ENCODE results near the gene NEK10. TPM values are rescaled to one million over a fixed set of nuclear protein-coding genes. Genes with fewer than 3 reads are reported as not detected.

NEK10 gene
- total and polyA plus RNA-seq, 2 of the 13 experiments (the other 11 are each of a cell fraction or from before 2014, with no cell fraction given), result 2.8 to 14.2 TPM

GRCh38 chr3:27239951-27240350, 129.2 kb downstream of the NEK10 start (continued):
- TF ChIP-seq ZHX2 (IDR thresholded peaks at IDR 0.05; ENCODE audit: low read depth) (no peak), ZHX2 (CRISPR knock-in tag; IDR thresholded peaks at IDR 0.05; ENCODE audit: borderline replicate concordance) (no peak), STAT6 (CRISPR knock-in tag; IDR thresholded peaks at IDR 0.05; ENCODE audit: borderline replicate concordance) (no peak), CBX5 (CRISPR knock-in tag; IDR thresholded peaks at IDR 0.05; ENCODE audit: borderline replicate concordance) (no peak), SKI (IDR thresholded peaks at IDR 0.05; ENCODE audit: partially characterized antibody) (no peak), ZNF276 (CRISPR knock-in tag; IDR thresholded peaks at IDR 0.05; ENCODE audit: low read depth) (no peak), ZFYVE20 (CRISPR knock-in tag; IDR thresholded peaks at IDR 0.05; ENCODE audit: borderline replicate concordance, low read depth) (no peak), ZSCAN9 (CRISPR knock-in tag; IDR thresholded peaks at IDR 0.05; ENCODE audit: borderline replicate concordance) (no peak)

Measured in HepG2 (cell line).